ENCODE measurements around the gene ABCA8. TPM values are rescaled to one million over a fixed set of nuclear protein-coding genes. Genes with fewer than 3 reads are reported as not detected.

The ABCA8 gene
- total RNA-seq, result 103 and 127 TPM in 2 replicates

GRCh38 chr17:68955181-68955841 lies at the start of gene ABCA8:
TSS of gene ABCA8 (minus strand) at chr17:68955392. CDS start at chr17:68942034, 13,358 bp downstream.

Other genes with a start within 250 kb of the ABCA8 start
- 110 and 113 TPM in 2 replicates for gene ABCA9, start 105.5 kb upstream of the ABCA8 start, total RNA-seq
- 98.0 and 110 TPM in 2 replicates for gene ABCA6, start 186.5 kb upstream of the ABCA8 start, total RNA-seq